ENCODE results near the gene BMAL2. TPM values are rescaled to one million over a fixed set of nuclear protein-coding genes. Genes with fewer than 3 reads are reported as not detected.

BMAL2 gene
- total RNA-seq, 1 experiment from 2014 or later = 71.2 TPM

GRCh38 chr12:27361372-27361771 lies 28.7 kb downstream of the BMAL2 start:
- Mint-ChIP-seq H3K27ac (ENCODE audit: unreplicated experiment) (peak overlapping the region; percentile 28), H3K4me1 (ENCODE audit: low read depth, unreplicated experiment) (peaks cover 9% of the 10 kb centered on the region), H3K4me3 (ENCODE audit: low read depth, unreplicated experiment) (no peak overlapping the region), H3K27me3 (ENCODE audit: unreplicated experiment) (no peaks in the 10 kb centered on the region), H3K36me3 (ENCODE audit: insufficient read depth, unreplicated experiment) (no peaks in the 10 kb centered on the region), H3K9me3 (ENCODE audit: low read depth, unreplicated experiment) (peaks cover 2% of the 10 kb centered on the region)
- intact Hi-C loops (cut with micrococcal nuclease; ENCODE audit: unreplicated experiment) = no loop called here
- DNase-seq = no peak
- CTCF ChIA-PET = no interaction called here
- TF ChIP-seq CTCF (IDR thresholded peaks at IDR 0.05; ENCODE audit: unreplicated experiment) = no peak
- BruUV-seq (replicated peaks) = no TSS peak

GRCh38 chr12:27366621-27367020 lies 34.0 kb downstream of the BMAL2 start:
- Mint-ChIP-seq H3K4me1 (ENCODE audit: low read depth, unreplicated experiment) (no peaks in the 10 kb centered on the region), H3K27ac (ENCODE audit: unreplicated experiment) (no peak overlapping the region), H3K36me3 (ENCODE audit: insufficient read depth, unreplicated experiment) (peaks cover 12% of the 10 kb centered on the region), H3K9me3 (ENCODE audit: low read depth, unreplicated experiment) (peaks cover 2% of the 10 kb centered on the region), H3K4me3 (ENCODE audit: low read depth, unreplicated experiment) (no peak overlapping the region), H3K27me3 (ENCODE audit: unreplicated experiment) (no peaks in the 10 kb centered on the region)
- BruUV-seq (replicated peaks) = no TSS peak
- no peak for DNase-seq
- no peak for TF ChIP-seq CTCF (IDR thresholded peaks at IDR 0.05; ENCODE audit: unreplicated experiment)
- intact Hi-C loops (cut with micrococcal nuclease; ENCODE audit: unreplicated experiment) = no loop called here
- CTCF ChIA-PET = no interaction called here

GRCh38 chr12:27367078-27367477 lies 34.4 kb downstream of the BMAL2 start:
- Mint-ChIP-seq H3K4me1 (ENCODE audit: low read depth, unreplicated experiment) (no peaks in the 10 kb centered on the region), H3K36me3 (ENCODE audit: insufficient read depth, unreplicated experiment) (peaks cover 12% of the 10 kb centered on the region), H3K27me3 (ENCODE audit: unreplicated experiment) (no peaks in the 10 kb centered on the region), H3K27ac (ENCODE audit: unreplicated experiment) (no peak overlapping the region), H3K9me3 (ENCODE audit: low read depth, unreplicated experiment) (peaks cover 2% of the 10 kb centered on the region), H3K4me3 (ENCODE audit: low read depth, unreplicated experiment) (no peak overlapping the region)
- TF ChIP-seq CTCF (IDR thresholded peaks at IDR 0.05; ENCODE audit: unreplicated experiment) = no peak
- intact Hi-C loops (cut with micrococcal nuclease; ENCODE audit: unreplicated experiment) = no loop called here
- BruUV-seq (replicated peaks) = no TSS peak
- no peak for DNase-seq
- CTCF ChIA-PET = no interaction called here

GRCh38 chr12:27382171-27382795 lies 49.6 kb downstream of the BMAL2 start:
- Mint-ChIP-seq H3K27ac (ENCODE audit: unreplicated experiment) (peak overlapping the region; percentile 14), H3K4me1 (ENCODE audit: low read depth, unreplicated experiment) (peaks cover 11% of the 10 kb centered on the region), H3K4me3 (ENCODE audit: low read depth, unreplicated experiment) (no peak overlapping the region), H3K36me3 (ENCODE audit: insufficient read depth, unreplicated experiment) (peaks cover 16% of the 10 kb centered on the region), H3K9me3 (ENCODE audit: low read depth, unreplicated experiment) (no peaks in the 10 kb centered on the region), H3K27me3 (ENCODE audit: unreplicated experiment) (no peaks in the 10 kb centered on the region)
- no TSS peak for BruUV-seq (replicated peaks)
- DNase-seq = no peak
- intact Hi-C loops (cut with micrococcal nuclease; ENCODE audit: unreplicated experiment) = no loop called here
- TF ChIP-seq CTCF (IDR thresholded peaks at IDR 0.05; ENCODE audit: unreplicated experiment) = no peak
- CTCF ChIA-PET = interaction anchor here (0.6 kb wide), 1 partner anchor 62 kb away, joined by 3 read pairs; no protein-coding TSS in a partner anchor

Other genes starting within 250 kb of the BMAL2 start
- gene STK38L, start 88.5 kb upstream of the BMAL2 start, total RNA-seq (2022) = 24.6 and 30.3 TPM in 2 replicates
- 1.6 and 2.5 TPM in 2 replicates for gene SMCO2, start 113.9 kb downstream of the BMAL2 start, total RNA-seq (2022)
- 58.7 and 64.8 TPM in 2 replicates for gene PPFIBP1, start 191.4 kb downstream of the BMAL2 start, total RNA-seq (2022)